Caco-2 (cell line): ENCODE measurements around the gene HNF1B. TPM values are rescaled to one million over a fixed set of nuclear protein-coding genes. Genes with fewer than 3 reads are reported as not detected.

Experiments
- BruUV-seq: library from RNA; stranded (reverse); fragments of 400-500 nt; replicated peaks from 2 replicates; lab custom pipeline; 2021; lab: Mats Ljungman, UMichigan
- CTCF ChIA-PET: fragments of 300-600 bp; sonication (Branson Sonifier 250); formaldehyde crosslinking; loops from one replicate; lab custom pipeline; 2022; ENCODE audit warnings: antibody characterized with exemption; lab: Charles Lee
- POLR2A ChIA-PET: fragments of 300-600 bp; sonication (Branson Sonifier 250); formaldehyde crosslinking; loops from one replicate; lab custom pipeline; 2022; ENCODE audit warnings: antibody characterized with exemption; lab: Charles Lee
- DNase-seq, 2 experiments: peaks; one replicate each; pipeline versions ENCODE4 v3.0.0 to v3.0.0-alpha.2; 2020 to 2022
- H3K27me3 ChIP-seq: replicated peaks from 2 replicates; pipeline ENCODE4 v1.6.0; 2011; ENCODE audit warnings: low read length; ENCODE audit not compliant: control insufficient read depth, insufficient read depth
- H3K36me3 ChIP-seq: 2 replicates; pipeline ENCODE4 v1.5.1; 2011; ENCODE audit warnings: low read length; ENCODE audit not compliant: control insufficient read depth, insufficient read depth
- H3K4me1 ChIP-seq: fragments of 250-450 bp; sonication (Bioruptor Pico); 2 replicates; pipeline ENCODE4 v1.5.1; 2020; ENCODE audit warnings: mild to moderate bottlenecking
- H3K4me3 ChIP-seq: 2 replicates; pipeline ENCODE4 v1.5.1; 2011; ENCODE audit warnings: low read depth, mild to moderate bottlenecking, control low read depth, low read length
- H3K9me3 ChIP-seq: fragments of 250-450 bp; sonication (Bioruptor Pico); 2 replicates; pipeline ENCODE4 v1.5.1; 2020; ENCODE audit warnings: mild to moderate bottlenecking, moderate library complexity
- H3K27ac Mint-ChIP-seq: one replicate; pipeline ENCODE4 v1.8.0; 2022; ENCODE audit warnings: mixed read lengths; ENCODE audit not compliant: unreplicated experiment
- H3K27me3 Mint-ChIP-seq: one replicate; pipeline ENCODE4 v1.8.0; 2022; ENCODE audit warnings: mixed read lengths; ENCODE audit not compliant: insufficient read depth, unreplicated experiment
- H3K36me3 Mint-ChIP-seq: one replicate; pipeline ENCODE4 v1.8.0; 2022; ENCODE audit warnings: mild to moderate bottlenecking, mixed read lengths; ENCODE audit not compliant: insufficient read depth, unreplicated experiment
- H3K4me1 Mint-ChIP-seq: one replicate; pipeline ENCODE4 v1.8.0; 2022; ENCODE audit warnings: low read depth, mixed read lengths; ENCODE audit not compliant: unreplicated experiment
- H3K4me3 Mint-ChIP-seq: one replicate; pipeline ENCODE4 v1.8.0; 2022; ENCODE audit warnings: mild to moderate bottlenecking, moderate library complexity, mixed read lengths; ENCODE audit not compliant: unreplicated experiment
- H3K9me3 Mint-ChIP-seq: one replicate; pipeline ENCODE4 v1.8.0; 2022; ENCODE audit warnings: mixed read lengths; ENCODE audit not compliant: unreplicated experiment
- CTCF ChIP-seq, 2 experiments: fragments of 200-600 bp in 1 of 2; IDR thresholded peaks; 1 replicate in 1 of 2; 2 replicates in 1 of 2; pipeline versions ENCODE4 v1.5.1 to v1.8.0; 2011 to 2022; ENCODE audit warnings: antibody characterized with exemption in 1 of 2, control low read depth in 1 of 2, inconsistent platforms in 1 of 2, low read depth in 1 of 2, low read length in 1 of 2, mild to moderate bottlenecking in 1 of 2, moderate library complexity in 1 of 2; ENCODE audit not compliant: insufficient read depth in 1 of 2, severe bottlenecking in 1 of 2, unreplicated experiment in 1 of 2
- intact Hi-C: fragments of 100-400 bp; cut with micrococcal nuclease; formaldehyde crosslinking; loops from one replicate; pipeline ENCODE4 v1.10.0; 2022; ENCODE audit not compliant: unreplicated experiment
- total RNA-seq: library from RNA; stranded (reverse); gene quantifications from 2 replicates; pipeline ENCODE4 v1.2.3, GENCODE V29; 2022

Gene HNF1B
- total RNA-seq, 1 experiment from 2014 or later = 36.9 TPM

DNA sequence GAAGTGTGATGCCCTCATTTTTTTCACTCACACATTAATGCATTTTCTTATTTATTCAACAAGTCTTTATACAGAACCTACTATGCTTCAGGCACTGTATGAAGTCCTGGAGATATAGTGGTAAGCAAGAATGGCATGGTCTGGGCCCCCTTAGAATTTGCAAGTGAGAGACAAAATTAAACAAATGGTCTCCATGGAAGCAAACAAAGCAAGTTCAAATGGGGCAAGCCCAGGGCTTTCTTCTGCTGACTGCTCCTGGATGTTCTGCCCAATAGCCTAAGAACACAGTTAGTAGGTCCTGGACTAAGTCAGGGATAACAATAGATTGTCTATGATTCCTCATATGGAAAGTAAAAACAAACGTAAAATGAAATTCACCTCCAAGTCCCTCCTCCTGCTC, 70.3 kb downstream of the HNF1B start:
- H3K4me1 Mint-ChIP-seq = peaks cover 55% of the 10 kb centered on the region
- no peaks in the 10 kb centered on the region for H3K27me3 Mint-ChIP-seq
- peak overlapping the region; percentile 88 for H3K27ac Mint-ChIP-seq
- CTCF ChIA-PET = no interaction called here
- Histone ChIP-seq H3K9me3 (peaks cover 6% of the 10 kb centered on the region; the same call in 1 of the 2 replicates), H3K36me3 (no peaks in the 10 kb centered on the region), H3K27me3 (no peaks in the 10 kb centered on the region), H3K4me1 (peaks cover 85% of the 10 kb centered on the region), H3K4me3 (no peak overlapping the region)
- intact Hi-C loops = loop anchor here (10.0 kb wide), 1 partner anchor 60 kb away; no protein-coding TSS in a partner anchor
- no TSS peak for BruUV-seq
- POLR2A ChIA-PET = no interaction called here
- no peak overlapping the region for H3K4me3 Mint-ChIP-seq
- DNase-seq = no peak
- H3K9me3 Mint-ChIP-seq = peaks cover 9% of the 10 kb centered on the region
- peaks cover 22% of the 10 kb centered on the region for H3K36me3 Mint-ChIP-seq
- no peak for TF ChIP-seq CTCF (IDR thresholded peaks at IDR 0.05; ENCODE audit: insufficient read depth in 1 of 2, low read depth in 1 of 2, low read length in 1 of 2, severe bottlenecking in 1 of 2, unreplicated experiment in 1 of 2)

GRCh38 chr17:37673386-37673785, 71.5 kb downstream of the HNF1B start:
- Histone ChIP-seq H3K4me3 (no peak overlapping the region), H3K27me3 (no peaks in the 10 kb centered on the region), H3K4me1 (peaks cover 85% of the 10 kb centered on the region), H3K36me3 (no peaks in the 10 kb centered on the region), H3K9me3 (peaks cover 1% of the 10 kb centered on the region; the same call in 1 of the 2 replicates)
- no peak overlapping the region for H3K27ac Mint-ChIP-seq
- BruUV-seq = no TSS peak
- intact Hi-C loops = loop anchor here (10.0 kb wide), 1 partner anchor 61 kb away; no protein-coding TSS in a partner anchor
- ChIA-PET POLR2A (no interaction called here), CTCF (no interaction called here)
- H3K9me3 Mint-ChIP-seq = peaks cover 4% of the 10 kb centered on the region
- no peak overlapping the region for H3K4me3 Mint-ChIP-seq
- no peaks in the 10 kb centered on the region for H3K27me3 Mint-ChIP-seq
- DNase-seq = no peak
- H3K36me3 Mint-ChIP-seq = peaks cover 19% of the 10 kb centered on the region
- no peak for TF ChIP-seq CTCF (IDR thresholded peaks at IDR 0.05; ENCODE audit: insufficient read depth in 1 of 2, low read depth in 1 of 2, low read length in 1 of 2, severe bottlenecking in 1 of 2, unreplicated experiment in 1 of 2)
- H3K4me1 Mint-ChIP-seq = peaks cover 55% of the 10 kb centered on the region

- CTCF ChIA-PET = no interaction called here
- peaks cover 83% of the 10 kb centered on the region for H3K4me1 ChIP-seq
- H3K27me3 Mint-ChIP-seq = no peaks in the 10 kb centered on the region
- H3K9me3 Mint-ChIP-seq = no peaks in the 10 kb centered on the region
- POLR2A ChIA-PET = interaction anchor here (2.0 kb wide), 1 partner anchor 17 kb away, joined by 8 read pairs; no protein-coding TSS in a partner anchor
- no peak overlapping the region for H3K4me3 ChIP-seq
- no peaks in the 10 kb centered on the region for H3K9me3 ChIP-seq
- BruUV-seq = no TSS peak
- H3K4me3 Mint-ChIP-seq = no peak overlapping the region
- H3K27me3 ChIP-seq = no peaks in the 10 kb centered on the region
- H3K27ac Mint-ChIP-seq = peak overlapping the region; percentile 96
- H3K36me3 Mint-ChIP-seq = peaks cover 16% of the 10 kb centered on the region
- no peak for TF ChIP-seq CTCF (IDR thresholded peaks at IDR 0.05; ENCODE audit: insufficient read depth in 1 of 2, low read depth in 1 of 2, low read length in 1 of 2, severe bottlenecking in 1 of 2, unreplicated experiment in 1 of 2)
- H3K4me1 Mint-ChIP-seq = peaks cover 52% of the 10 kb centered on the region
- no peak for DNase-seq
- intact Hi-C loops = loop anchor here (10.0 kb wide), 1 partner anchor 62 kb away; no protein-coding TSS in a partner anchor
- no peaks in the 10 kb centered on the region for H3K36me3 ChIP-seq
Observed at GRCh38 chr17:37672548-37673078, 72.2 kb downstream of the HNF1B start.
